Ramos (cell line): ENCODE measurements around the gene SUPT3H.
"Not testable (repeated sequence)": the region's sequence is repeated elsewhere in the genome, so short reads cannot be mapped to it uniquely, and the experiment has no call there.

Experiments
- in situ Hi-C: fragments of 300-500 bp; cut with MboI; formaldehyde crosslinking; loops from one replicate; pipeline ENCODE4 v1.14.3; 2022; ENCODE audit warnings: low sequenced_read_pairs; ENCODE audit not compliant: unreplicated experiment

The SUPT3H gene

DNA sequence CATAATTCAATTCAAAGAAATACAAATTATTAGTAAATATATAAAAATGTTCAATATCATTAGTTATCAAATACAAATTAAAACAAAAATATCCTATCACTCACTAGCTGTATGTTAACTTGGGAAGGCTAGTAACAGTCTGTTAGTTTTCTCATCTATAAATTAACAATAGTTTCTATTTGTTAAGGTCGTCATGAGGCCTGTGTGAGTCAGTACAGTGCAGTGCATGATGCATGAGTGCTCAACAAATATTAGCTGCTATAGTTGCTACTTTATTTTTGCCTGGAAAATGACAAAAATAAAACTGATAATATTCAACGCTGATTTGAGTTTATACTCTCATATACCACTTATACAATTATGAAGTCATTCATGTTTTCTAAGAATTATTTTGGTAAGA lies 451.2 kb downstream of the SUPT3H start:
- in situ Hi-C loops, result no loop called here

DNA sequence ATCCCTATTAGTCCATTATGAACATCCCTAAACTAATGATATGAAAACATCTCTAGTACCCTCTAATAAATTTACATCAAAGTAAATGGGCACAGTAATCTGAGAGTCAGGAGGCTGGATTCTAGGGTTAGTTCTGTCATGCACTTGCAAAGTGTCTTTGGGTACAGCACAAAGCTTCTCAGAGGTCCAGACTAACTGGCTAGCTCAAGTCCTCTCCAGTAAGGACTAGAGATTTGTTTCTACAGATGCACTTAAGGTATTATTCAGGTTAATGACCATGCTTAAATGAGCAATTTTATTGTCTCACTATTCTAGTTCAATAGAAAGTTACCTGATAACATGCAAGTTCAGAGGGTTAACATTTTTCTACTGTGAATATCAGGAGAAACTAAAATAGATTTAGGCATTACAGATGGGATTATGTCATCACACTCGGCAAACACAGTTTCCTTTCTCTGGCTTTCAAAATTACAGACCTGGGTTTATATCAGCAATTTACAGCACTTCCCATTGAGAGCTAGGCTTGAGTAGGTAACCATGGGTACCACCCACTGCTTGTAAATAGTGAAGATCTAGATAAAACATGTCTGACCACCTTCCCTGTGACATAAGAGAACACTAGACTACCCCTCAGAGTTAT lies 452.5 kb downstream of the SUPT3H start:
- in situ Hi-C loops, result no loop called here

- in situ Hi-C loops, result no loop called here
These were observed 454.3 kb downstream of the SUPT3H start for GRCh38 chr6:44923444-44923843.

DNA sequence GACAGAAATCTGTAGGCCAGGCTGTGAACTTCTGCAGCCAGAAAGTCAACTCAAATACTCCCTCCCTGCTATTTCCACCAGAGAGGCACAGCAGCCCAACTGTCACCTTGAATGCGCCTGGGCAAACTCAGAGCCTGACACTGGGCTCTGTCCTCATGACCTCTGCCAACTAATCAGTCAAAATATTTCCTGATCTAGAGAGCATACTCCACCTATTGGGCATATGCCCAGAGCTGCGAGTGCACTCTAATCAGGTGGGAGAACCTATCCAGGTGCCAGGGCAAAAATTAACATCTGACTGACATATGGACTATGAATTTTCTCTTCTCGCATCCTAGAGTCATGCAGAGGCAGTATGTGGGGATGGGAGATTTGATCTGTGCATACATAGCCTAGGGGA lies 455.9 kb downstream of the SUPT3H start:
- in situ Hi-C loops, result no loop called here

GRCh38 chr6:44920952-44921491 lies 456.7 kb downstream of the SUPT3H start:
- in situ Hi-C loops, result no loop called here

- in situ Hi-C loops, result no loop called here
These were observed 458.9 kb downstream of the SUPT3H start for GRCh38 chr6:44918671-44919296.

DNA sequence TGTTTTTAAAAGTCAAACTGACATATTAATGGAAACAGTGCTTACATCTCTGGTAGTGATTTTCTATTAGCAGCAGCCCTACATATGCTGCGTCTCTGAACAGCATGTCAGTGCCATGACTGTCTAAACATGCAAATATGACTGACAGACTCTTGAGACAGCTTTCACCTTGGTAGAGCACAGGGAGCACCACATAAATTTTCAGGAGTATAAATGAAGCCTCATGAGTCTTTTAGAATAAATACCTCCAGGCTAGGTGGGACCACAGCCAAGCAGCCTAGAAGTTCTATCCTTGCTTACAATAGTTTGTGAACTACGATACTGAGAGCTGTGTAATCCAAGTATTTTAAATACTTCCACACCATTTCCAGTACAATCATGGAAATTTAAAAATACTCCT lies 460.3 kb downstream of the SUPT3H start:
- in situ Hi-C loops, result no loop called here

DNA sequence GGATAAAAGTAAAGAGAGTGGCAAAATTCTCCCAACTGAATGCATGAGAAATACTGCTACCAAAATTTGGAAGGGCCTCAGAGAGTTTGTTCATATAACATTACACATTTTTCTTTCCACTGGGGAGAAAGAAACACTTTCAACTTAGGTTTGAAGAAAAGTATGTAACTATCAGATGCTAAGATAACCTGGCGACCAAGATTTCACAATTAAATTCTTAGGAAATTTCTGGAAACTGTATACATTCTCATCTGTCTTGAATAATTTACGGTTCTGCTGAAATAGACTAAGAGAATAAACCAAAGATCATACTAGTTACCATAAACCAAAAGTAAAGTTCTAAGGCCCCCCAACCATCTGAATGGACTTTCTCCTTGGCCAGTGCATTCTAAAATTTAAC lies 462.6 kb downstream of the SUPT3H start:
- in situ Hi-C loops, result no loop called here

DNA sequence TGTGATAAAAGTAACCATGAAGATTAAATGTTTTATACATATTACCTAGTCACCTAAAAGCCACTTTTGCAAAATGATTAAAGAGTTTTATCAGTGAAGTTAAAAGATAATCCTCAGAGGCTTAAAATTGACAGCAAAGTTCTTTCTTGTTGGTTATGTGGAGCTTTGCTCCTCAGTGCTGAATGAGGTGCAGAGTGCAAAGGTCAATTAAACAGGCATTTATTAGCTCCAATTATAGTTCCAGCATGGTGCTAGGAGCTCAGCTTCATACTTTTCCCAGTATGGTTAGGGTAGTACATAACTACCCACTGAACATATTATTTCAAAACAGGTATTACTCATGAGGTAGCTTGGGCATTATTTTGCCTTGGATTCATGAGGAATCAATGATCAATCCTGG lies 463.6 kb downstream of the SUPT3H start:
- in situ Hi-C loops, result no loop called here

- in situ Hi-C loops, result no loop called here
These were observed 471.0 kb downstream of the SUPT3H start for GRCh38 chr6:44906761-44907160.

DNA sequence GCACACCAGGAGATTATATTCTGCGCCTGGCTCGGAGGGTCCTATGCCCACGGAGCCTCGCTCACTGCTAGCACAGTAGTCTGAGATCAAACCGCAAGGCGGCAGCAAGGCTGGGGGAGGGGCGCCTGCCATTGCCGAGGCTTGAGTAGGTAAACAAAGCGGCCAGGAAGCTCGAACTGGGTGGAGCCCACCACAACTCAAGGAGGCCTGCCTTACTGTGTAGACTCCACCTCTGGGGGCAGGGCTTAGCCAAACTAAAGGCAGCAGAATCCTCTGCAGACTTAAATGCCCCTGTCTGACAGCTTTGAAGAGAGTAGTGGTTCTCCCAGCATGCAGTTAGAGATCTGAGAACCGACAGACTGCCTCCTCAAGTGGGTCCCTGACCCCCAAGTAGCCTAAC lies 477.4 kb downstream of the SUPT3H start:
- in situ Hi-C loops, result not testable (repeated sequence)

DNA sequence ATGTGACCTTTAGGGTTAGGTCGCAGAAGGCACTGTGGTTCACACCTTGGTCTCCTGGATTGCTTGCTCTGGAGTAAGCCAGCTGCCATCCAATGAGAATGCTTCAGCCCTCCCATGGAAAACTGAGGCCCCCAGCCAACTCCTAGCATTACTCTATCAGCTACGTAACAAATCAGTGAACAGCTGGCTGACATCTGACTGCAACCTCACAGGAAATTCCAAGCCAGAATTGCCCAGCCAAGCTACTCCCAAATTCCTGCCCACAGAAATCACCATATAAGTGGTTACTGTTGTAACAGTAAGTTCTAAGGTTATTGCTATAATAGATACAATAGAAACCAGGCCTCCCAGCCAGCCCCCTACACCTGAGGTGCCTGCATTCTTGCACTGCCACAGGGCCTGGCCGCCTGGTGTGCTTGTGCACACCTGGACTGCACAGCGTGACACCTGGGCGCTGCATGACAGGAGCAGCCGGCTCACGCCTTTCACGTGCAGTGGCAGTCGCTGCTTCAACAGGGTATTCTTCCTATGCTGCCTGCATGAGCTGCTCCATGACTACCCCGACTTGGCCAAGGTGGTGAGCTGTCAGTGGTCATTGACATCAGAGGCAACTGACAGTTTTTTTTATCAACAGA lies 479.3 kb downstream of the SUPT3H start:
- in situ Hi-C loops, result no loop called here

- in situ Hi-C loops, result no loop called here
These were observed 480.4 kb downstream of the SUPT3H start for GRCh38 chr6:44897316-44897715.

DNA sequence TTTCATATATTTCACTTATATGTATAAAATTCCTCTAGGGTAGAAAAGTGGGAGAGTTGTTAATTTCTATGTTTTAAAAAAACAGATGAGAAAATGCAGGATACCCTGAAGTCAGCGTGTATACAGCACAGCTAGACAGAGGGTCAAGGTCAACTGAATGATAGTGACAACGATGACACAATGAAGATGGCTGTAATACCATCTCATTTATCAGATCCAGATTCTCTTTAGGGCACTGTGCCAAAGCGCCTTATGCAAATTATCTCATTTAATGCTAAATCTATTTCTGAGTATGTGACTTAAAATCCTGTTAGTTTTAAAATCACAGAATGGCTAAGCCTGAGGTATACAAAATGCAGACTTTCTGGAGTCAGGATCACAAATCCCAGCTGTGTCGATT lies 481.0 kb downstream of the SUPT3H start:
- in situ Hi-C loops, result no loop called here

DNA sequence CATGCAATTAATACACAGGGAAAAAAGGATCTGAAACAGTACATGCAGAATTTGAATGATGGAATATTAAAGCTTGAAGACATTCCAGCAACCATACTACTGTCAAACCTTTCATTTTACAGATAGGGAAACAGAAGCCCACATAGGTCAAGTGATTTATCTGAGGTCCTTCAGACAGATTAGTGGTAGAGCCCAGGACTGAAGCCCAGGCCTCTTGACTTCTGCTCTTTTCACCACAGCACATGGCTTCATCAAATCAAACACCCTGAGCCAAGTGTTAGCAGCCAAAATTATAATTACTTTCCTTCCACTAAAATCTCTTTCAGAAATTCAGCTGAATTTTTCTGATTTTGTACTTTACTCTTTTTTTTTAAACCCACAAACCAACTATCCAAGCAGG lies 485.2 kb downstream of the SUPT3H start:
- in situ Hi-C loops, result no loop called here

- in situ Hi-C loops, result not testable (repeated sequence)
These were observed 498.7 kb downstream of the SUPT3H start for GRCh38 chr6:44879071-44879470.

DNA sequence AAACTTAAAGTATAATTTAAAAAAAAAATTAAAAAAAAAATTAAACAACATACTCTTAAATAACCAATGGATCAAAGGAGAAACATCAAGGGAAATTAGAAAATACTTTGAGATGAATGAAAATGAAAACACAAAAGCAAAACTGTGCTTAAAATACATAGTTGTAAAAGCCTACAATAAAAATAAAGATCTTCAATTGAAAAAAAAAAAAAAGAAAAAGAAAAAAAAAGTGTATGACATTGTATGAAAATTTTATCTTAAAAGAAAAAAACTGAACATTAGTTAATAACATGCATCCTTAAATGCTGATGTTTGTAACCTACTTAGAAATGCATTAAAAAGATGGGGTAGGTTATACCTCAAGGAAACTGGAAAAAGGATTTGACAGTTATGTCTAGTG lies 501.1 kb downstream of the SUPT3H start:
- in situ Hi-C loops, result not testable (repeated sequence)

GRCh38 chr6:44869321-44869897 lies 508.3 kb downstream of the SUPT3H start:
- in situ Hi-C loops, result no loop called here

GRCh38 chr6:44868910-44869309 lies 508.8 kb downstream of the SUPT3H start:
- in situ Hi-C loops, result no loop called here

- in situ Hi-C loops, result no loop called here
These were observed 509.4 kb downstream of the SUPT3H start for GRCh38 chr6:44868335-44868668.

DNA sequence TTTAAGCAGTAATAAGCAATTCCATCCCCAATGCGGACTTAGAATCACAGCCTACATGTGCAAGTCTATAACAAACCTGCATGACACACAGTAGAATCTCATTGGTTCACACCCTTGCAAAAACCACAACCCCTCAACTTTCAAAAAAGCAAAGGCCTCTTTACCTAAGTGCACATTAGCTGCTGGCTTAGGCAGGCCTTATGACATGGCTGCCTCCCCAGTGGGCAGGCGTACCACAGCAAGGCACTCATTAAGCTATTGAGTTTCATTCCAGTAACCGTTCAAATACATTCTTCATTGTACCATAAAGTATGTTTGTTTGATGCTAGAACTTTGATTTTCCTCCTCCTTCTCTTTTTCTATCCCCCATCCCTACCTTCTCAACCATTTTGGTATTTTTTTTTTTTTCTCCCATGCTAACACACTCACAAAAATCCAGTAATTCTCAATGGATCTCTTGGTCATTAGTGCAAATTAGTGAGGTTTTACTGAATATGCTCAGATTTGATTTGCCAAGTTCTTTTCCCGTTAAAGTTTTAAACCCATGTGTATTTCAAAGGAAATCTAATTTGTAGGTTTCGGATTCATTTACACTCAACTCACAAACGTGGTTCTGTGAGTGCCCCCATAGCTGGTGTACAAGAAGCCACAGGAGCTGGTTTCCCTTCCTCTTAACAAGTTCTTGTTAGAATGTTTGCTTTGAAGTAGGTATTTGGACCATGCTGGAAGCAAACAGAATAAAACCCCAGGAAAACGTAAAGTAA lies 510.0 kb downstream of the SUPT3H start:
- in situ Hi-C loops, result no loop called here
